Skin of body (tissue), 2 donors: ENCODE results near the gene TEX48. TPM values are rescaled to one million over a fixed set of nuclear protein-coding genes. Genes with fewer than 3 reads are reported as not detected.

Experiments
- DNase-seq: peaks from one replicate; lab custom pipeline; 2025; lab: John Stamatoyannopoulos, UW
- total RNA-seq: library from RNA; depleted of rRNA; stranded (reverse); fragments of >200 nt; gene quantifications from one replicate; pipeline ENCODE4 v1.2.3, GENCODE V29; 2014

The TEX48 gene
- total RNA-seq, 1 donor from 2014 or later: not detected

DNA sequence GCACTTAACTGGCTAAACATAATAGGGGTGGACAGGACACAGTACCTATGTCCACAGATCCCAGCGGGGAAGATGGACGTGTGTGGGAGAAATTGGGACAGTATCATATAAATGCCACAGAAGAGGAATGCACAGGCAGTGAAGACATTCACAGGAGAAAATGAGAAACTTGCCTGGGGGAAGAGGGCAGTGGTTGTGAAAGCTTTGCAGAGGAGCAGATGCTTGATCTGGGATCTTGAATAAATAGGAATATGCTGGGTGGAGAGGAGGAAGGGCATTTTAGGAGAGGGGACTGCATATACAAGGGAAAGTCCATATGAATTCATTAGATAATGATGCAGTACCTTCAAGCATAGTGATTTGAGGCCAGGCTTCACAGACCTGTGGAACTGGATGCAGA lies 57.3 kb downstream of the TEX48 start:
- no peak for DNase-seq

DNA sequence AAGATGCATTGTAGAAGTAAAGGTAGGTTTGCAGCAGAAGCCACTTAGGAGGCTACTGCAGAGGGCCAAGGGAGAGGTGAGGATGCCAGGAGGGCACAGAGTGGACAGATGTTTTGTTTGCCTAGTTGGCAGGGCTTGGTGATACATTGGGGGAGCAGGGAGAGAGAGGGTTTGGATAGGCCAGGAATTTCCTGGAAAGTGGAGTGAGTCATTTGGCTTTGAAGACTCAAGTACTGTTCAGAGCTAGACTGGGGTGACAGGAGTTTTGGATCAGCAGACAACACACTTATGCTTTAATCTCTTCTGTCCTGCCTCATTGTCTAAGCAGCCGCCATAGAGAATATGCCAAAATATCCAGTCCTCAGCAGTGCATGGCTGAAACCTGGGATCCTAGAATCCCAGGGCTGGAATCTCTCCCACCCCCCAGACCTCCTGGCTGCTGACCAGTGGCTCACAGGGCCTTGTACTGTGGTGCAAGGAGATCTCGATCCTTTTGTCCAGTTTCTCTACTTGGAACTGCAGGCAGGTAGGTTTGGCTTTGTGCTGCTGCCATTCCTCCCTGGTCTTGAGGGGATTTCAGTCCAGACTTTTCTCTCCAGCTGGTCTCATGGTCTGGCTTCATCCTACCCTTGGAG lies 59.9 kb downstream of the TEX48 start:
- no peak for DNase-seq

GRCh38 chr9:114621561-114621960 lies 60.4 kb downstream of the TEX48 start:
- no peak for DNase-seq

GRCh38 chr9:114619191-114619761 lies 62.7 kb downstream of the TEX48 start:
- no peak for DNase-seq

- no peak for DNase-seq
Observed at GRCh38 chr9:114616684-114617520, 65.1 kb downstream of the TEX48 start.

Other genes with a start within 250 kb of the TEX48 start
- 2.0 TPM for gene WHRN, start 176.7 kb downstream of the TEX48 start, total RNA-seq
- gene ATP6V1G1, start 94.4 kb downstream of the TEX48 start, total RNA-seq: 129 TPM
- 6.1 TPM for gene TMEM268, start 70.9 kb downstream of the TEX48 start, total RNA-seq
- gene TEX53, start 24.4 kb downstream of the TEX48 start, total RNA-seq: not detected
- gene TNFSF15, start 123.8 kb upstream of the TEX48 start, total RNA-seq: 0.59 TPM
- 1.6 TPM for gene TNFSF8, start 248.4 kb upstream of the TEX48 start, total RNA-seq